Liver (tissue), 9 donors: ENCODE data around the gene SCN9A. TPM values are rescaled to one million over a fixed set of nuclear protein-coding genes. Genes with fewer than 3 reads are reported as not detected.

Experiments used
- DNase-seq: peaks from one replicate; pipeline ENCODE4 v3.0.0-alpha.2; 2017; ENCODE audit warnings: low spot score
- H3K27ac ChIP-seq, 2 donors: one replicate each; pipeline ENCODE4 v1.7.0; 2013; ENCODE audit warnings: inconsistent platforms in 2 of 2, low read length in 2 of 2, control low read depth in 1 of 2, low read depth in 1 of 2, mild to moderate bottlenecking in 1 of 2
- H3K27me3 ChIP-seq, 4 donors: one replicate each; pipeline versions ENCODE4 v1.6.1 to v1.7.0; 2013; ENCODE audit warnings: low read length in 3 of 4, inconsistent platforms in 1 of 4, mild to moderate bottlenecking in 1 of 4, moderate library complexity in 1 of 4; ENCODE audit not compliant: control insufficient read depth in 4 of 4, insufficient read depth in 4 of 4
- H3K36me3 ChIP-seq, 4 donors: one replicate each; pipeline versions ENCODE4 v1.6.1 to v1.7.0; 2013; ENCODE audit warnings: low read length in 3 of 4, mild to moderate bottlenecking in 3 of 4, low read depth in 1 of 4, moderate library complexity in 1 of 4; ENCODE audit not compliant: control insufficient read depth in 4 of 4, insufficient read depth in 3 of 4
- H3K4me1 ChIP-seq, 4 donors: one replicate each; pipeline versions ENCODE4 v1.6.1 to v1.7.0; 2013; ENCODE audit warnings: low read length in 3 of 4, mild to moderate bottlenecking in 3 of 4, moderate library complexity in 1 of 4; ENCODE audit not compliant: control insufficient read depth in 4 of 4, insufficient read depth in 4 of 4
- H3K4me3 ChIP-seq, 3 donors: one replicate each; pipeline versions ENCODE4 v1.6.1 to v1.7.0; 2013; ENCODE audit warnings: low read length in 3 of 3, control low read depth in 1 of 3, low read depth in 1 of 3, mild to moderate bottlenecking in 1 of 3
- H3K9ac ChIP-seq, 2 donors: one replicate each; pipeline ENCODE4 v1.7.0; 2013; ENCODE audit warnings: low read length in 2 of 2, mild to moderate bottlenecking in 2 of 2, moderate library complexity in 2 of 2, control low read depth in 1 of 2, low read depth in 1 of 2
- H3K9me3 ChIP-seq, 4 donors: one replicate each; pipeline versions ENCODE4 v1.6.1 to v1.7.0; 2013; ENCODE audit warnings: low read length in 3 of 4; ENCODE audit not compliant: control insufficient read depth in 4 of 4
- ATF3 ChIP-seq: IDR thresholded peaks from 2 replicates; pipeline ENCODE4 v1.6.1; 2016; ENCODE audit warnings: antibody characterized with exemption
- CTCF ChIP-seq: fragments of 150-350 bp; IDR thresholded peaks from 2 replicates; pipeline ENCODE4 v1.5.1; 2017; ENCODE audit warnings: improper control_type of control experiment, low read depth, low read length; ENCODE audit not compliant: missing input control
- EGR1 ChIP-seq, 2 donors: IDR thresholded peaks; 2 replicates each; pipeline ENCODE4 v1.6.1; 2016 to 2018; ENCODE audit warnings: antibody characterized with exemption in 2 of 2, low read depth in 2 of 2
- GABPA ChIP-seq, 2 donors: IDR thresholded peaks in 1 of 2; conservative IDR thresholded peaks in 1 of 2; 2 replicates each; pipeline ENCODE4 v1.6.1; 2016; ENCODE audit warnings: antibody characterized with exemption in 2 of 2, mild to moderate bottlenecking in 1 of 2, moderate library complexity in 1 of 2
- HNF4A ChIP-seq, 2 donors: conservative IDR thresholded peaks; 2 replicates each; pipeline ENCODE4 v1.6.1; 2016; ENCODE audit warnings: antibody characterized with exemption in 2 of 2, mild to moderate bottlenecking in 2 of 2
- HNF4G ChIP-seq: IDR thresholded peaks from 2 replicates; pipeline ENCODE4 v1.6.1; 2016; ENCODE audit warnings: antibody characterized with exemption
- MAX ChIP-seq: IDR thresholded peaks from 2 replicates; pipeline ENCODE4 v1.6.1; 2016; ENCODE audit warnings: antibody characterized with exemption
- NR2F2 ChIP-seq: IDR thresholded peaks from 2 replicates; pipeline ENCODE4 v1.6.1; 2016; ENCODE audit warnings: antibody characterized with exemption
- RAD21 ChIP-seq, 2 donors: IDR thresholded peaks; 2 replicates each; pipeline ENCODE4 v1.6.1; 2016; ENCODE audit warnings: antibody characterized with exemption in 2 of 2, mild to moderate bottlenecking in 2 of 2
- REST ChIP-seq: IDR thresholded peaks from 2 replicates; pipeline ENCODE4 v1.6.1; 2016; ENCODE audit warnings: antibody characterized with exemption, mild to moderate bottlenecking
- RXRA ChIP-seq, 2 donors: IDR thresholded peaks; 2 replicates each; pipeline ENCODE4 v1.6.1; 2017 to 2018; ENCODE audit warnings: antibody characterized with exemption in 2 of 2, mild to moderate bottlenecking in 1 of 2
- SP1 ChIP-seq: IDR thresholded peaks from 2 replicates; pipeline ENCODE4 v1.6.1; 2018; ENCODE audit warnings: antibody characterized with exemption, mild to moderate bottlenecking
- TAF1 ChIP-seq: conservative IDR thresholded peaks from 2 replicates; pipeline ENCODE4 v1.6.1; 2016; ENCODE audit warnings: antibody characterized with exemption, mild to moderate bottlenecking
- ZBTB33 ChIP-seq: IDR thresholded peaks from 2 replicates; pipeline ENCODE4 v1.6.1; 2016; ENCODE audit warnings: antibody characterized with exemption
- WGBS: extraction: QIAGEN DNeasy Blood & Tissue Kit; methylation state at CpG from one replicate; pipeline ENCODE4 v1.1.7; 2013; 5-methylcytosine and 5-hydroxymethylcytosine counted together
- polyA plus RNA-seq, 2 donors: library from polyadenylated mRNA; stranded (reverse) in 1 of 2; unstranded in 1 of 2; fragments of 200-250 nt in 1 of 2; fragments of >200 nt in 1 of 2; fragmentation: Nextera tagmentation in 1 of 2; extraction: Ambion mirVana in 1 of 2; gene quantifications; one replicate each; pipeline versions ENCODE4 v1.2.1 to v1.2.3, GENCODE V29; 2013 to 2015
- total RNA-seq, 2 donors: library from RNA; depleted of rRNA; stranded (reverse); fragments of >200 nt; gene quantifications; one replicate each; pipeline ENCODE4 v1.2.3, GENCODE V29; 2014
- donor health status: healthy.
- donor health status: healthy.
- donor health status: healthy.
- donor health status: healthy.
- donor health status: healthy.

The SCN9A gene
- total and polyA plus RNA-seq, 4 donors, result 1.2 to 10.1 (median 9.2) TPM

- Histone ChIP-seq H3K27me3 (no peaks in the 10 kb centered on the region), H3K9ac (no peak overlapping the region), H3K27ac (no peak overlapping the region), H3K9me3 (no peaks in the 10 kb centered on the region), H3K36me3 (no peaks in the 10 kb centered on the region), H3K4me1 (peaks cover 0 to 4% (median 0%) of the 10 kb centered on the region in 4 donors), H3K4me3 (no peak overlapping the region)
- TF ChIP-seq HNF4A (conservative IDR thresholded peaks at IDR 0.05) (no peak), ZBTB33 (no peak), RXRA (IDR thresholded peaks at IDR 0.05) (no peak), RAD21 (IDR thresholded peaks at IDR 0.05) (peak; percentile 72 to 86), NR2F2 (no peak), REST (no peak), MAX (no peak), GABPA (IDR thresholded peaks at IDR 0.05 in 1 of 2, conservative IDR thresholded peaks at IDR 0.05 in 1 of 2) (no peak), EGR1 (IDR thresholded peaks at IDR 0.05; ENCODE audit: low read depth in 2 of 2) (no peak), HNF4G (no peak), CTCF (peak; percentile 65), SP1 (no peak), TAF1 (no peak), ATF3 (no peak)
- peak; percentile 63 for DNase-seq
- 61% methylated on average over 24 of the region's 24 CpGs for WGBS
These were observed 194.6 kb downstream of the SCN9A start for GRCh38 chr2:166180951-166181812.
